K562 (cell line): ENCODE results near the gene PIGL. TPM values are rescaled to one million over a fixed set of nuclear protein-coding genes. Genes with fewer than 3 reads are reported as not detected.
A peak's percentile ranks its signal among the peaks of the same experiment; 100 is the strongest.

Experiments
- BHLHE40 ChIP-seq: IDR thresholded peaks from 2 replicates; pipeline ENCODE4 v1.6.1; 2011; ENCODE audit warnings: low read length, improper control_type of control experiment
- CBFA2T3 ChIP-seq: fragments of 450-650 bp; IDR thresholded peaks from 2 replicates; pipeline ENCODE4 v1.6.1; 2017
- CTBP1 ChIP-seq: fragments of 450-650 bp; IDR thresholded peaks from 2 replicates; pipeline ENCODE4 v1.6.1; 2016; ENCODE audit warnings: borderline replicate concordance
- FOSL1 ChIP-seq: fragments of 200-800 bp; sonication (Bioruptor generic); conservative IDR thresholded peaks from 2 replicates; pipeline ENCODE4 v1.6.1; 2016; ENCODE audit warnings: missing genetic modification characterization, missing compliant biosample characterization
- HDAC2 ChIP-seq: fragments of 450-650 bp; IDR thresholded peaks from 2 replicates; pipeline ENCODE4 v1.6.1; 2016; ENCODE audit warnings: mild to moderate bottlenecking
- HIVEP1 ChIP-seq: fragments of 250-450 bp; sonication (Bioruptor Pico); IDR thresholded peaks from 2 replicates; pipeline ENCODE4 v1.4.0; 2020; ENCODE audit warnings: mild to moderate bottlenecking
- MEIS2 ChIP-seq: fragments of 450-650 bp; IDR thresholded peaks from 2 replicates; pipeline ENCODE4 v1.6.1; 2014; ENCODE audit warnings: mild to moderate bottlenecking; ENCODE audit not compliant: partially characterized antibody
- MIER1 ChIP-seq: fragments of 450-650 bp; IDR thresholded peaks from 2 replicates; pipeline ENCODE4 v1.6.1; 2016; ENCODE audit warnings: antibody characterized with exemption, mild to moderate bottlenecking, low read depth
- NFIC ChIP-seq: fragments of 450-650 bp; IDR thresholded peaks from 2 replicates; pipeline ENCODE4 v1.6.1; 2017; ENCODE audit warnings: mild to moderate bottlenecking, inconsistent platforms
- PBX2 ChIP-seq, 2 experiments: IDR thresholded peaks in 1 of 2; conservative IDR thresholded peaks in 1 of 2; 2 replicates each; pipeline ENCODE4 v1.6.1; 2016; ENCODE audit warnings: low read depth in 2 of 2, mild to moderate bottlenecking in 1 of 2, missing compliant biosample characterization in 1 of 2, missing genetic modification characterization in 1 of 2, moderate library complexity in 1 of 2
- PCBP2 ChIP-seq: fragments of 200-400 bp; formaldehyde crosslinking; IDR thresholded peaks from 2 replicates; pipeline ENCODE4 v1.6.1; 2018; ENCODE audit warnings: low read length, low read depth, mild to moderate bottlenecking, moderate library complexity; ENCODE audit not compliant: poor library complexity, severe bottlenecking
- RCOR1 ChIP-seq, 2 experiments: IDR thresholded peaks; 2 replicates each; pipeline ENCODE4 v1.6.1; 2012; ENCODE audit warnings: low read depth in 2 of 2, low read length in 2 of 2, borderline replicate concordance in 1 of 2, improper control_type of control experiment in 1 of 2
- SOX6 ChIP-seq: fragments of 450-650 bp; IDR thresholded peaks from 2 replicates; pipeline ENCODE4 v1.6.1; 2014; ENCODE audit warnings: mild to moderate bottlenecking
- TEAD4 ChIP-seq, 2 experiments: sonication (generic) in 1 of 2; formaldehyde crosslinking in 1 of 2; IDR thresholded peaks; 2 replicates each; pipeline versions ENCODE4 v1.6.1 to v1.8.0; 2012 to 2022; ENCODE audit warnings: borderline replicate concordance in 1 of 2, inconsistent platforms in 1 of 2, low read length in 1 of 2, mild to moderate bottlenecking in 1 of 2, missing genetic modification reagents in 1 of 2
- TFE3 ChIP-seq: fragments of 450-650 bp; formaldehyde crosslinking; IDR thresholded peaks from 2 replicates; pipeline ENCODE4 v1.4.0; 2020; ENCODE audit warnings: mild to moderate bottlenecking, mixed read lengths
- USF1 ChIP-seq: sonication (generic); formaldehyde crosslinking; IDR thresholded peaks from 2 replicates; pipeline ENCODE4 v1.9.0; 2022; ENCODE audit warnings: mild to moderate bottlenecking, missing genetic modification reagents
- ZBTB1 ChIP-seq: sonication (generic); formaldehyde crosslinking; IDR thresholded peaks from 2 replicates; pipeline ENCODE4 v1.8.1; 2023; ENCODE audit warnings: missing genetic modification reagents, low read depth, mild to moderate bottlenecking, borderline replicate concordance
- ZEB2 ChIP-seq: fragments of 450-650 bp; IDR thresholded peaks from 2 replicates; pipeline ENCODE4 v1.6.1; 2016
- ZNF174 ChIP-seq: fragments of 250-450 bp; sonication (Bioruptor Pico); IDR thresholded peaks from 2 replicates; pipeline ENCODE4 v1.4.0; 2020; ENCODE audit warnings: mild to moderate bottlenecking
- ZNF512 ChIP-seq: IDR thresholded peaks from 2 replicates; pipeline ENCODE4 v1.6.1; 2016; ENCODE audit warnings: missing genetic modification characterization, missing compliant biosample characterization
- ZNF583 ChIP-seq: fragments of 250-450 bp; sonication (Bioruptor Pico); IDR thresholded peaks from 2 replicates; pipeline ENCODE4 v1.4.0; 2020
- polyA plus RNA-seq, 8 experiments: library from polyadenylated mRNA; depleted of rRNA in 4 of 8; stranded (reverse) in 5 of 8; unstranded in 3 of 8; fragments of >200 nt; fragmentation: Nextera tagmentation in 2 of 8; fragmentation: Illumina TruSeq in 1 of 8; extraction: Ambion mirVana in 2 of 8; extraction: Trizol in 1 of 8; gene quantifications; 2 replicates each; pipeline versions ENCODE4 v1.2.1 to v1.2.3, GENCODE V29; 2011 to 2014; ENCODE audit warnings: inconsistent platforms in 1 of 8, missing spikeins in 1 of 8
- total RNA-seq, 7 experiments: library from RNA; depleted of rRNA in 6 of 7; stranded (reverse); fragments of >200 nt in 6 of 7; fragmentation: Illumina TruSeq in 2 of 7; extraction: Trizol in 2 of 7; gene quantifications; 2 replicates each; pipeline versions ENCODE4 v1.2.1 to v1.2.3, GENCODE V29; 2011 to 2021; ENCODE audit warnings: low replicate concordance in 1 of 7

PIGL gene
- total and polyA plus RNA-seq, 9 of the 15 experiments (the other 6 are each of a cell fraction or from before 2014, with no cell fraction given), result 19.9 to 55.3 (median 29.6) TPM

- TF ChIP-seq FOSL1, result peak; percentile 80
- TF ChIP-seq ZEB2, result peak; percentile 13; the same call in 1 of the 2 replicates
- no peak for TF ChIP-seq TEAD4 (IDR thresholded peaks at IDR 0.05; ENCODE audit: low read length)
- TF ChIP-seq TEAD4 (CRISPR knock-in tag; IDR thresholded peaks at IDR 0.05; ENCODE audit: borderline replicate concordance), result no peak
- no peak for TF ChIP-seq ZBTB1 (CRISPR knock-in tag)
- TF ChIP-seq BHLHE40, result peak; percentile 83
- TF ChIP-seq TFE3 (CRISPR knock-in tag), result peak; percentile 77
- TF ChIP-seq PBX2 (CRISPR knock-in tag; IDR thresholded peaks at IDR 0.05; ENCODE audit: low read depth), result no peak
- 0 out of 2 replicates have a peak, but pooled peaks have one; percentile 12 for TF ChIP-seq PBX2 (tag; conservative IDR thresholded peaks at IDR 0.05; ENCODE audit: low read depth)
- TF ChIP-seq MIER1, result 0 out of 2 replicates have a peak, but pooled peaks have one; percentile 55
- peak; percentile 81 for TF ChIP-seq HDAC2
- TF ChIP-seq HIVEP1, result no peak
- peak; percentile 88 for TF ChIP-seq CBFA2T3
- TF ChIP-seq ZNF174, result no peak
- peak; percentile 21; the same call in 1 of the 2 replicates for TF ChIP-seq USF1
- no peak for TF ChIP-seq PCBP2
- TF ChIP-seq CTBP1, result 0 out of 2 replicates have a peak, but pooled peaks have one; percentile 12
- peak; percentile 18; the same call in 1 of the 2 replicates for TF ChIP-seq NFIC
- no peak for TF ChIP-seq ZNF583 (CRISPR knock-in tag)
- TF ChIP-seq RCOR1 (IDR thresholded peaks at IDR 0.05; ENCODE audit: borderline replicate concordance in 1 of 2, low read depth in 2 of 2, low read length in 2 of 2), result peak; percentile 49 to 81; a peak in 3 of 4 replicates
- peak; percentile 69 for TF ChIP-seq MEIS2
- TF ChIP-seq ZNF512 (tag), result no peak
- TF ChIP-seq SOX6, result peak; percentile 61
These were observed 56.5 kb downstream of the PIGL start (continued) for GRCh38 chr17:16273499-16273898.
